CD4-positive, alpha-beta memory T cell (primary cell): ENCODE measurements around the gene ELF5. TPM values are rescaled to one million over a fixed set of nuclear protein-coding genes. Genes with fewer than 3 reads are reported as not detected.
A peak's percentile ranks its signal among the peaks of the same experiment; 100 is the strongest.

Experiments
- CTCF ChIA-PET: fragments of 350-600 bp; sonication (Branson Sonifier 250); formaldehyde crosslinking; loops from one replicate; lab custom pipeline; 2021; ENCODE audit warnings: inconsistent platforms; ENCODE audit not compliant: partially characterized antibody; lab: Charles Lee
- POLR2A ChIA-PET: fragments of 350-600 bp; sonication (Branson Sonifier 250); formaldehyde crosslinking; loops from one replicate; lab custom pipeline; 2021; ENCODE audit not compliant: partially characterized antibody; lab: Charles Lee
- DNase-seq, 5 donors: peaks; one replicate each; pipeline versions ENCODE4 v3.0.0 to v3.0.0-alpha.2; 2020 to 2022; ENCODE audit warnings: mixed read lengths in 1 of 5
- H3K27ac ChIP-seq: one replicate; pipeline ENCODE4 v1.7.0; 2013; ENCODE audit warnings: low read depth, low read length
- H3K27me3 ChIP-seq: 2 replicates; pipeline ENCODE4 v1.7.0; 2013; ENCODE audit warnings: mild to moderate bottlenecking, low read length, moderate library complexity; ENCODE audit not compliant: insufficient read depth
- H3K36me3 ChIP-seq: 2 replicates; pipeline ENCODE4 v1.7.0; 2013; ENCODE audit warnings: mild to moderate bottlenecking, low read length, moderate library complexity; ENCODE audit not compliant: insufficient read depth
- H3K4me1 ChIP-seq: 2 replicates; pipeline ENCODE4 v1.7.0; 2013; ENCODE audit warnings: mild to moderate bottlenecking, low read length, moderate library complexity; ENCODE audit not compliant: insufficient read depth
- H3K4me3 ChIP-seq, 2 donors: one replicate each; pipeline ENCODE4 v1.7.0; 2013; ENCODE audit warnings: low read length in 2 of 2, mild to moderate bottlenecking in 1 of 2
- H3K9me3 ChIP-seq, 2 donors: one replicate each; pipeline ENCODE4 v1.7.0; 2013; ENCODE audit warnings: low read length in 2 of 2, control low read depth in 1 of 2; ENCODE audit not compliant: control insufficient read depth in 1 of 2
- H3K27ac Mint-ChIP-seq, 7 donors: one replicate each; pipeline ENCODE4 v1.8.0; 2020 to 2021; ENCODE audit warnings: mixed read lengths in 7 of 7, mild to moderate bottlenecking in 6 of 7, inconsistent platforms in 3 of 7, moderate library complexity in 3 of 7
- H3K27me3 Mint-ChIP-seq, 2 donors: one replicate each; pipeline ENCODE4 v1.8.0; 2020 to 2021; ENCODE audit warnings: mixed read lengths in 2 of 2
- H3K36me3 Mint-ChIP-seq, 2 donors: one replicate each; pipeline ENCODE4 v1.8.0; 2020 to 2021; ENCODE audit warnings: mixed read lengths in 2 of 2, inconsistent platforms in 1 of 2, mild to moderate bottlenecking in 1 of 2
- H3K4me1 Mint-ChIP-seq, 4 donors: one replicate each; pipeline ENCODE4 v1.8.0; 2020 to 2021; ENCODE audit warnings: mixed read lengths in 4 of 4, mild to moderate bottlenecking in 1 of 4
- H3K4me3 Mint-ChIP-seq, 8 donors: one replicate each; pipeline ENCODE4 v1.8.0; 2020 to 2021; ENCODE audit warnings: mixed read lengths in 8 of 8, mild to moderate bottlenecking in 7 of 8, moderate library complexity in 6 of 8, inconsistent platforms in 3 of 8
- H3K9me3 Mint-ChIP-seq, 8 donors: one replicate each; pipeline ENCODE4 v1.8.0; 2020 to 2021; ENCODE audit warnings: mixed read lengths in 8 of 8, mild to moderate bottlenecking in 5 of 8, inconsistent platforms in 3 of 8, moderate library complexity in 1 of 8
- intact Hi-C: fragments of 100-400 bp; cut with micrococcal nuclease; formaldehyde crosslinking; loops from one replicate; pipeline ENCODE4 v1.15.1; 2023
- polyA plus RNA-seq, 2 donors: library from polyadenylated mRNA; unstranded; fragments of 300-500 nt; fragmentation: Illumina TruSeq; gene quantifications; one replicate each; pipeline ENCODE4 v1.2.3, GENCODE V29; 2021
- total RNA-seq, 2 experiments: library from RNA; stranded (reverse); gene quantifications; one replicate each; pipeline ENCODE4 v1.2.3, GENCODE V29; 2021

Gene ELF5
- total and polyA plus RNA-seq, 4 experiments from 2014 or later = not detected

DNA sequence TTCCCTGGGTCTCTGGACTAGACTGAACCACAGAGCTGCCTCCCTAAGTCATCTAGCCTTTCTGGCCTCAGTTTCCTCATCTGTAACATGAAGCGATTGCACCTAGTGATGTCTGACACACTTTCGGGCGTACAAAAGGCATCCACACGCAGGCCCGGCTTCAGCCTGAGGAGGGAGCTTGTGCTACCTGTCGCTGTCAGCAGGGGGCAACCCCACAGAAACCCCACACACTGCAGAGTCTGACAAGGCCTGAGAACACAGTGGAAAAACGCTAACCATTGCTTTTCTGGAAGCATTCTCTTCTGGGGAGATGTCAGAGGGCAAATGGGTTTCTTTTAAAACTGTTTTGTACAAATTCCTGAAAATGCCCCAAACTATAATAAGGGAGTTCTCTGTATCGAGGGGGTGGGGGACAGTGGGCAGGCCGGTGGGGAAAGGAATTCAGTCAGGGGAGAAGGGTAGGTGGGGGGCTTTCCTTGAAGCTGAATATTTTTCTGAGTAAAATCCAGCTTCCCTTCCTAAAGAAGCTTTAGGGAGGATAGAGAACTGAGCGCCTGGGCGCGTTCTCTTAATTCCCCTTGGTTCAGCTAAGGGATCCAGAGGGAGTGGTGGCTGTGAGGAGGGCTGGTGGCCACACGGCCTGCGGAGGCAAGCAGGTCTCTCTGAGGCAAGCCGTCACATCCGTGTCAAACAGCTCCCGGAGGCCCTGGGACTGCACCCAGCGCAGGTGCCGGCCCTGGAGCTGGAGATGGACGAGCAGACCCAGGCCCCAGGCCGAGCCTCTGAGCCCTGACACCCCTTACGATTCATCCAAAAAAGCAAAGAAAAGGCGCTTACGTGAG is 533 bp downstream of the ELF5 start:
- H3K27ac Mint-ChIP-seq = no peak overlapping the region
- peaks cover 0 to 1% (median 0%) of the 10 kb centered on the region in 4 donors for H3K4me1 Mint-ChIP-seq
- no peak overlapping the region for H3K4me3 ChIP-seq
- H3K9me3 ChIP-seq = no peaks in the 10 kb centered on the region
- intact Hi-C loops = loop anchor here (1.0 kb wide), 1 partner anchor 879 kb away; no protein-coding TSS in a partner anchor
- POLR2A ChIA-PET = interaction anchor here (1.0 kb wide), 1 partner anchor 22 kb away, joined by 3 read pairs; no protein-coding TSS in a partner anchor
- no peak overlapping the region for H3K4me3 Mint-ChIP-seq
- H3K27me3 Mint-ChIP-seq = peaks cover 0 to under 1% of the 10 kb centered on the region in 2 donors
- CTCF ChIA-PET = interaction anchor here (0.6 to 2.3 kb wide), 14 partner anchors 8 to 878 kb away, joined by 3 to 9 read pairs (median 4); no protein-coding TSS in a partner anchor
- no peaks in the 10 kb centered on the region for H3K4me1 ChIP-seq
- H3K36me3 Mint-ChIP-seq = no peaks in the 10 kb centered on the region
- H3K27ac ChIP-seq = no peak overlapping the region
- no peaks in the 10 kb centered on the region for H3K9me3 Mint-ChIP-seq
- H3K36me3 ChIP-seq = no peaks in the 10 kb centered on the region
- no peaks in the 10 kb centered on the region for H3K27me3 ChIP-seq
- peak in 4 of 5 donors; percentile 16 to 20 (median 18) for DNase-seq

DNA sequence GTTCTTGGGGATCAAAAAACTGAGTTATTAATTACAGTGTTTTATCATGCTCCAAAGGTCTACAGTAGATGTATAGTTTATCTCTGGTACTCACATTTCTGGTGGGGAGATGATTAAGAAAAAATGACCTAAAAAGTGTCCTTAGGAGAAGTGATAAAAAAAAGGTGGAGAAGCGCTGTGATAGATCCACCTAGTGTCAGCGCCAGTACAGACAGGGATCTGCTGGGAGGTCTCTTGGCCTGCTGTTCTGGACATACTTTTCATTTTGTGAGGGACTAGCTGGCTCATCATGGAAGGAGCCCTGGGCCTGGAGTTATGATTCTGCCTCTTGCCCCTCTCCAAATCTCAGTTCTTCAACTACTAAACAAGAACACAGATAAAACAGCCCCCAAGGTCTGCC is 2.9 kb downstream of the ELF5 start:
- POLR2A ChIA-PET = no interaction called here
- intact Hi-C loops = no loop called here
- no peaks in the 10 kb centered on the region for H3K27me3 Mint-ChIP-seq

DNA sequence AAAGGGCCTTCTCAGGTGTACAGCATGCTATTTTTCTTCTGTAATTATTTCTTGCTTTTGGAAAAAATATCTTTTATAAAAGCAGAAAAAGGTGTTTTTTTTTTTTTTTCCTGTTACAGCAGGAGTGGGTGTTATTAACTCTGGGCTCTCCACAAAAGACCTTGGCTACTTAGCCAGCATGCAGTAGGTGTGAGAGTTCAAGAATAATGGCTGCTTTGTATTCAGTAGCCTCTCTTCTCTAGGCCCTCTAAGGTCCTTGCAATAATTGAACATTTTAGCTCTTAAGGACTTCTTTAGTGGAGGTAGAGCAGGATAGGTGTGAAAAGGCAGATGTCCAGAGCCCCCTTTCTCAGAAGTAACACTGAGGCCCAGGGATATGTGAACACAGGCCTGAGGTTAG is 3.4 kb downstream of the ELF5 start:
- Histone ChIP-seq H3K4me1 (no peaks in the 10 kb centered on the region), H3K9me3 (no peaks in the 10 kb centered on the region), H3K4me3 (no peak overlapping the region), H3K27me3 (no peaks in the 10 kb centered on the region), H3K27ac (no peak overlapping the region), H3K36me3 (no peaks in the 10 kb centered on the region)
- Mint-ChIP-seq H3K27ac (no peak overlapping the region), H3K4me1 (peaks cover 0 to 1% (median 0%) of the 10 kb centered on the region in 4 donors), H3K9me3 (no peaks in the 10 kb centered on the region), H3K36me3 (no peaks in the 10 kb centered on the region), H3K27me3 (no peaks in the 10 kb centered on the region), H3K4me3 (no peak overlapping the region)
- ChIA-PET CTCF (no interaction called here), POLR2A (no interaction called here)
- intact Hi-C loops = no loop called here
- no peak for DNase-seq

More for the DNA sequence above, 2.9 kb downstream of the ELF5 start:
- Histone ChIP-seq H3K27ac (no peak overlapping the region), H3K4me1 (no peaks in the 10 kb centered on the region), H3K27me3 (no peaks in the 10 kb centered on the region), H3K9me3 (no peaks in the 10 kb centered on the region), H3K4me3 (no peak overlapping the region), H3K36me3 (no peaks in the 10 kb centered on the region)
- peaks cover 0 to 1% (median 0%) of the 10 kb centered on the region in 4 donors for H3K4me1 Mint-ChIP-seq
- CTCF ChIA-PET = no interaction called here
- H3K4me3 Mint-ChIP-seq = no peak overlapping the region
- H3K36me3 Mint-ChIP-seq = no peaks in the 10 kb centered on the region
- no peaks in the 10 kb centered on the region for H3K9me3 Mint-ChIP-seq
- H3K27ac Mint-ChIP-seq = no peak overlapping the region
- no peak for DNase-seq

DNA sequence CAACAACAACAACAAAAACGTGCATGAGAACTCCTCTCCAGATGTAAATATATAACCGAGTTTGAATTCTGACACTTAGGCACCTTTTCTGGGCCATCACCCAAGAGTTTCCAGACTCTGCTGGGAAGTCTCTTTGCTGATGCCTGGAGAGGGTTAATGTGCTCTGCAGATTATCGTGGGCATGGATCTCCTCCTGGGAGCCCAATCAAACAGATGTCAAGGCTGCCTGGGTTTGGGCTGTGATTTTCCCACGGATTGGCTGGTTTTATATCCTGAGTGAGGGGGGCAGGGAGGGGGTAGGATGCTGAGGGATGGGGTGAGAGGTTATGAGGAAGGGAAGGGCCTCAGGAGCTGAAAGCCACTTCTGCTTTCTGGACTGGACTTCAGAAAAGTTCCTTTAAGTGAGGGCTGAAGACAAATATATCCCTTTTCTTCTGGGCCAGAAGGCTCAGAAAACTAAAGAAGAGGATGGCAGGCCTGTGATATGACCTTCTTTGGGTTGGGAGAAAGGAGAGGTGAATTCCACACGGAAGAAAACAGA is 4.2 kb downstream of the ELF5 start:
- POLR2A ChIA-PET = no interaction called here
- no peak for DNase-seq
- Histone ChIP-seq H3K27me3 (no peaks in the 10 kb centered on the region), H3K27ac (no peak overlapping the region), H3K36me3 (no peaks in the 10 kb centered on the region), H3K4me3 (no peak overlapping the region), H3K4me1 (no peaks in the 10 kb centered on the region), H3K9me3 (no peaks in the 10 kb centered on the region)
- no peaks in the 10 kb centered on the region for H3K27me3 Mint-ChIP-seq
- H3K36me3 Mint-ChIP-seq = no peaks in the 10 kb centered on the region
- peaks cover 0 to 1% (median 0%) of the 10 kb centered on the region in 4 donors for H3K4me1 Mint-ChIP-seq
- H3K9me3 Mint-ChIP-seq = no peaks in the 10 kb centered on the region
- CTCF ChIA-PET = no interaction called here
- no peak overlapping the region for H3K27ac Mint-ChIP-seq
- no peak overlapping the region for H3K4me3 Mint-ChIP-seq
- intact Hi-C loops = no loop called here

DNA sequence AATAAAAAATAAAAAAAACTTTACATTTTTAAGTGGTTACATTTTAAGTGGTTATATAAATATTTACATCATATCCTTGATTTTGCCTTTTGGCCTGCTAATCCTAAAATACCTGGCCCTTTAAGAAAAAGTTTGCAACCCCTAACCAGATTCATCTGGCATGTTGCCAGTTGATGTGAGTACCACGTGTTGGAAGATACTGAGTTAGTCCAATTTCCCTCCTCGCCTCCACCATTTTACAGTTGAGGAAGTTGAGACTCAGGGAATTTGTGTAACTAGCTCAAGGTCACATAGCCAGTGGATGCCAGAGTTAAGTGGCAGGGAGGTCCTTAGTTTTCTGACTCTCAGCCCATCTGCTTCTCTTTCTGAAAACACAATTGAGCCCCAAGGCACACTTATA is 5.1 kb downstream of the ELF5 start:
- H3K36me3 ChIP-seq = no peaks in the 10 kb centered on the region
- Mint-ChIP-seq H3K36me3 (no peaks in the 10 kb centered on the region), H3K4me3 (no peak overlapping the region), H3K9me3 (no peaks in the 10 kb centered on the region), H3K4me1 (peaks cover 0 to 1% (median 0%) of the 10 kb centered on the region in 4 donors), H3K27me3 (peaks cover 0 to 2% of the 10 kb centered on the region in 2 donors), H3K27ac (no peak overlapping the region)
- no peak overlapping the region for H3K4me3 ChIP-seq
- H3K4me1 ChIP-seq = no peaks in the 10 kb centered on the region
- no peaks in the 10 kb centered on the region for H3K9me3 ChIP-seq
- no peak overlapping the region for H3K27ac ChIP-seq
- no peaks in the 10 kb centered on the region for H3K27me3 ChIP-seq
- no peak for DNase-seq
- intact Hi-C loops = no loop called here
- ChIA-PET CTCF (no interaction called here), POLR2A (no interaction called here)

DNA sequence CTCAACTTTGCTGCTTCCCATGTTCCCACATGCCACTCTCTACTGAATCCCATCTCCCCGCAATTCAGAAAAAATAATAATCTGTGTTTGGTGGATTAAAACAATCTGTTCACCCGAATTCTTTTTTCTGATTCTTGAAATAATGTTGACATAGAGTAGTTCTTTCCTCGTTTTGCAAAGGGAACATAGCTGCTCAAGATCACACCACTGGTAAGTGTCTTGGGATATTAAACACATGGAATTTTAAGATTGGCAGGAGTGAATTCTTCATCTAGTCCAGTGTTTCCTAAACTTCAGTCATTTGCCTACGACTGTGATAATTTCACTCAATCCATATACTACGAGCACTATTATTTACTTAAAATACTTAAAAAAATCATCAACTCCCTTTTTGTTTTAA is 6.0 kb downstream of the ELF5 start:
- no peak overlapping the region for H3K27ac ChIP-seq
- intact Hi-C loops = no loop called here
- H3K9me3 Mint-ChIP-seq = no peaks in the 10 kb centered on the region
- no peak for DNase-seq
- no peaks in the 10 kb centered on the region for H3K36me3 Mint-ChIP-seq
- H3K36me3 ChIP-seq = no peaks in the 10 kb centered on the region
- ChIA-PET CTCF (interaction anchor here (1.1 kb wide), 1 partner anchor 9 kb away, joined by 3 read pairs; no protein-coding TSS in a partner anchor), POLR2A (no interaction called here)
- H3K4me1 ChIP-seq = no peaks in the 10 kb centered on the region
- H3K4me3 Mint-ChIP-seq = no peak overlapping the region
- H3K9me3 ChIP-seq = no peaks in the 10 kb centered on the region
- peaks cover 0 to 4% of the 10 kb centered on the region in 2 donors for H3K27me3 Mint-ChIP-seq
- H3K27ac Mint-ChIP-seq = no peak overlapping the region
- H3K4me3 ChIP-seq = no peak overlapping the region
- no peaks in the 10 kb centered on the region for H3K27me3 ChIP-seq
- H3K4me1 Mint-ChIP-seq = peaks cover 0 to 1% (median 0%) of the 10 kb centered on the region in 4 donors

DNA sequence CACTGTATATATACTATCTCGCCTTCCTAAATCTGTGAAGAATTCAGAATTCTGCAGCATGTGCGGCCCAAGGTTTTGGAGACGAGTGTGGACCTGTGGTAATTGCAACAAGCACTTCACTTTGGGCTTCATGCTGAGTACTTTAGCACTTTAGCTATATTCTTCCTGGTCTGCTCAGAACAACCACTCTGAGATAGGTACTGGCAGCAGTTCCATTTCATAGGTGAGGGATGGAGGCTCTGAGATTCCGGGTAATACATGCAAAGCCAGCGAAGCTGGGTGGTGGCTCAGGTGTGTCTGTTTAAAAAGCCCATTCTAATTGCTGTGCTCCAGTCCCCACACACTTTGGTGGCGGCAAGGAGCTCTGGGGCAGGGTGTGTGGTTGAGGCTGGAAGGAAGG is 6.4 kb downstream of the ELF5 start:
- Mint-ChIP-seq H3K4me1 (no peaks in the 10 kb centered on the region), H3K4me3 (no peak overlapping the region), H3K9me3 (no peaks in the 10 kb centered on the region), H3K27ac (no peak overlapping the region), H3K27me3 (peaks cover 0 to 4% of the 10 kb centered on the region in 2 donors), H3K36me3 (no peaks in the 10 kb centered on the region)
- ChIA-PET POLR2A (no interaction called here), CTCF (interaction anchor here (1.1 kb wide), 1 partner anchor 9 kb away, joined by 3 read pairs; no protein-coding TSS in a partner anchor)
- Histone ChIP-seq H3K36me3 (no peaks in the 10 kb centered on the region), H3K27ac (no peak overlapping the region), H3K9me3 (no peaks in the 10 kb centered on the region), H3K4me1 (no peaks in the 10 kb centered on the region), H3K27me3 (no peaks in the 10 kb centered on the region), H3K4me3 (no peak overlapping the region)
- intact Hi-C loops = no loop called here
- no peak for DNase-seq
